GM15510 (cell line): ENCODE results near the gene ARHGAP10.

Source experiments
- POLR2A ChIP-seq: IDR thresholded peaks from 3 replicates; pipeline ENCODE4 v1.6.1; 2011; ENCODE audit warnings: borderline replicate concordance; ENCODE audit not compliant: insufficient read length; ENCODE audit errors: extremely low read depth

The ARHGAP10 gene

GRCh38 chr4:147991543-147992283 lies 259.8 kb downstream of the ARHGAP10 start:
- no peak for TF ChIP-seq POLR2A

GRCh38 chr4:147994076-147994475 lies 262.2 kb downstream of the ARHGAP10 start:
- no peak for TF ChIP-seq POLR2A

DNA sequence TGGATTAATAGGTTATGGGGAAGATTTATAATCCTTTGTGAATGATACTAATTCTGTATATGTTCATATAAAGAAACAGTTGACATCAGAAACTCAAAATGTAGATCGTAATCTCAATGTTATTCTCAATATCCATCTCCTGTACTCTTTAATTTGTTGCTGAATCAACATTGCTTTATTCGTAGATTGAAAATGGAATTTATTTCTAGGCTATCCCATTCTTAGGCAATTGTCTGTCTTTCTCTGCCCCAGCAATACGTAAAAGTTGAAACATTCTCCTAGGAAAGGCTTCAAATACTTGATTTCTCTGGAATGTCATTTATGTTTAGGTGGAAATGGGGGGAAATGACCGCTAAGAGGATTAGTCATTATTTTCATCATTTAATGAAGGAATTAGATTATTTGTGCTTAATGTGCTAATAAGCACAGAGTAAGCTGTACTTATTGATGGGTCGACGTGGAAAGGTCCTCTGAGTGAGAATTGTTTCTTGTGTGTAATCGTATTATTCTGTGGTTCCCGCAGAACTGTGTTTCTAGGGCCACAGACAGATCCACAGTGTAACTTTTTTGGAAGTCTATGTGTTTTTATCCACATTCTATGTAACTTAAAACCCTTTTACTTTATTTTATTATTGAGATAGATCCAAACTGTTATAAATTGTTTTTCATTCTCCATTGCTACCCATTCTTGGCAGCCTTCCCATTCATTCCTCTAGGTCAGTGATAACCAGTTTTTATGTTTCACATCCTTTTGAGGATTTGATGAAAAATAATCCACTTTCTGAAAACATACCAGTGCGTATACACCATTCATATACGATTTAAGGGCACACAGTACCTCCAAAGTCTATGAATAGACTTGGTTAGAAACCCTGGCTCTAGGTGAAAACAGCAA lies 262.9 kb downstream of the ARHGAP10 start:
- no peak for TF ChIP-seq POLR2A

GRCh38 chr4:147996859-147997258 lies 265.0 kb downstream of the ARHGAP10 start:
- no peak for TF ChIP-seq POLR2A

- no peak for TF ChIP-seq POLR2A
Measured at GRCh38 chr4:148004228-148004857, 272.5 kb downstream of the ARHGAP10 start.

DNA sequence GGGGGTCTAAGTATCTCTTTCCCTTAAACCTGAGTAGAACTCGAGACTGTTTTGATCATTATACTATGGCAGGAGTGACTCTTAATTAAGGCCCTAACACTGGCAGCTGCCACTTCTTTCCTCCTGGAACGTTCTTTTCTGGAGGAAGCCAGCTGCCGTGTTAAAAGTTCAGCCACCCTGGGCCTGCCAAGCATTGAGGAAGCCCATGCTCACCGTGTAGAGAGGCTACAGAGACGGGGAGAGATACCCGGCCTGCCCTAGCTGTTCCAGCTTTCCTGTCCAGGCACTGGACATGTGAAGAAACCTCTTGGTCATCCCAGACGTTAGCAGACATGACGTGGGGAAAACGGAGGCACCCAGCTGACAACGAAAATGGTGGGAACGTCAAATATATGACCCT lies 274.1 kb downstream of the ARHGAP10 start:
- no peak for TF ChIP-seq POLR2A

- no peak for TF ChIP-seq POLR2A
Measured at GRCh38 chr4:148007314-148007760, 275.4 kb downstream of the ARHGAP10 start.

DNA sequence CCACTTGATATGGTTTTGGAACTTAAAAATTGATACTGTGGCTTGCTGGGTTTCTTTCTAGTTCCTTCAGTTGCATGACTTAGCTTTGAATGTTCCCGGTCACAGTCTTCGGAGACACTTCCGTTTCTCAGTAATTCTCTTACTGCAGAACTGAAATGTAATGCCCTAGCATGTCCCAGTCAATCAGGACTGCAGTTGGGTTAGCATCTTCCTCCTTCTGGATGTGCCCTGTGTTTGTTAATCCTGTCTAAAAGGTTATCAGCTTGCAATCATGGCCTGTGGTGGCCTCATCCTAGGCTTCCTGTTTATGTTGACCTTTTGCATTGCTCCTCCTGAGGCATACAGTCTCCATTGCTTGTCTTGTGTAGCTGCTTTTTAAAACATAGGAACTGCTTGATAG lies 275.9 kb downstream of the ARHGAP10 start:
- no peak for TF ChIP-seq POLR2A

GRCh38 chr4:148015058-148015457 lies 283.2 kb downstream of the ARHGAP10 start:
- TF ChIP-seq POLR2A: no peak

GRCh38 chr4:148015468-148015867 lies 283.6 kb downstream of the ARHGAP10 start:
- TF ChIP-seq POLR2A: no peak

- TF ChIP-seq POLR2A: no peak
Measured at GRCh38 chr4:148016063-148016637, 284.3 kb downstream of the ARHGAP10 start.

DNA sequence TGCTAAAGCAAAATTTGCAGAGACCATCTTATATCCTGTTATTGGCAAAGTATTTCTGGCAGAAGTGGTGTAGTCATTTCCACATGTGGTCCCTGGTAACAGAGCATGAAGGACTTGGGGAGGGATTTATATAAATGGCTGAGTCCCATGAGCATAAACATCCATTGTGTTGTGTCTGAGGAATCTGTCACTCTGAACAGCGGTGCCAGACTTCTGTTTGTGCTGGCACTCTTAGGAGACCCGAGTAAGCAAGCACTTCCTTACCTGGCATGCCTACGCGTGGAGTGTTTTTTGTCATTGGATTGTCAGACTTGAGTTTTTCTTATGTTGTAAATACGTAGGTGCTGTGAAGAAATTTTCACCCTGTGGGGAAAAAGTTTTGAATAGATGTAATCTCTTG lies 285.9 kb downstream of the ARHGAP10 start:
- no peak for TF ChIP-seq POLR2A

DNA sequence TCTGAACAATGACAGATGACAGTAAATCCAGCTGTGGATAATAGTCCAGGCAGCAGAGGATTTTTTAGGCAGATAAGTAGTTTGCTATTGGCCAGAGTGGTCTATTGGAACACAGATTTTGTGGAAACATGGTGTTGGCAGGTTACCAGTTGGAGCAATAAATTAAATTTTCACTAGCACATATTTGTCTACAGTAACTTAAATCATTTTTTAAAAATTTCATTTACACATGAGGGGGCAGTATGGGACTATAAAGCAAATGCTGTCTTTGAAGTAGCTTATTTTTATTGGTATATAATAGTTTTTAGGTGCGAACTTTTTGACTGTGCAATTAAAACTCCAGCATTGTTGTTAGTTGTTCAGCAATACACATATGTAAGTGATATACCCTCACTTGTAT lies 289.8 kb downstream of the ARHGAP10 start:
- TF ChIP-seq POLR2A: no peak

DNA sequence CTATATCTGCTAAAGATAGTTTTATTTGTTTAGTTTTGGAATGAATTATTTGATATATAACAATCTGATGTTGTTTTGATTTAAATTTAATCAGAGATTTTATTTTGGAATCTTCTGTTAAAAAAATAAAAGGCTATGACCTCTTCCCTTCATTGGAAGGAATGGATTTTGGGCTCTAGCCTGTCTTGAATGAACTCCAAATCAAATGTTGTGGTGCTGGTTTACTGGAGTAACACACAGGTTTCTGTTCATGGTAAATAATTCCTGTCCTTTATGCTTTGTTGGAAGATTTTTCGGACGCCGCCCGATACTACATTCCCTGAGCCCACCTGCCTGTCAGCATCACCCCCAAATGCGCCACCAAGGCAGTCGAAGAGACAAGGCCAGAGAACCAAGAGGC lies 291.1 kb downstream of the ARHGAP10 start:
- TF ChIP-seq POLR2A: no peak
